ENCODE measurements around the gene ACCS.

The ACCS gene

GRCh38 chr11:44049832-44050231, 16.2 kb upstream of the ACCS start:
- Histone ChIP-seq H3K9ac (ENCODE audit: low read length) (no peak overlapping the region), H3K9me3 (ENCODE audit: control insufficient read depth, low read length) (no peaks in the 10 kb centered on the region), H2AK5ac (ENCODE audit: low read length, severe bottlenecking) (no peak overlapping the region), H2BK15ac (ENCODE audit: low read depth, poor library complexity, severe bottlenecking) (no peak overlapping the region), H3K27me3 (ENCODE audit: control insufficient read depth in 1 of 2, insufficient read depth in 1 of 2, low read length in 2 of 2) (peaks cover 14 to 31% of the 10 kb centered on the region in 2 experiments), H3K14ac (ENCODE audit: low read length in 2 of 2) (no peak overlapping the region), H3K36me3 (ENCODE audit: control insufficient read depth in 1 of 2, insufficient read depth in 2 of 2, low read depth in 1 of 2, low read length in 2 of 2) (no peaks in the 10 kb centered on the region), H3K23ac (ENCODE audit: low read length in 2 of 2) (no peak overlapping the region), H3K4me3 (ENCODE audit: insufficient read depth in 1 of 2, low read depth in 1 of 2, low read length in 2 of 2) (no peak overlapping the region), H2AFZ (ENCODE audit: low read depth, low read length) (no peak overlapping the region), H3K4me1 (ENCODE audit: control insufficient read depth, insufficient read depth, low read depth, low read length) (no peaks in the 10 kb centered on the region), H4K91ac (ENCODE audit: low read length) (no peak overlapping the region), H2BK120ac (ENCODE audit: low read depth, low read length) (no peak overlapping the region), H3K4ac (ENCODE audit: low read depth in 1 of 2, low read length in 2 of 2) (no peak overlapping the region), H3K79me1 (replicated peaks; ENCODE audit: low read length, poor library complexity, severe bottlenecking) (no peaks in the 10 kb centered on the region), H2BK12ac (ENCODE audit: low read length in 2 of 2) (no peak overlapping the region), H3K27ac (ENCODE audit: low read length, poor library complexity, severe bottlenecking) (no peak overlapping the region), H4K8ac (ENCODE audit: low read length) (no peak overlapping the region), H2BK5ac (ENCODE audit: low read depth, low read length, poor library complexity, severe bottlenecking) (no peak overlapping the region), H3K4me2 (ENCODE audit: low read length, poor library complexity, severe bottlenecking) (no peak overlapping the region), H3K18ac (ENCODE audit: low read depth in 1 of 2, low read length in 2 of 2) (no peak overlapping the region)
- DNase-seq: no peak
- WGBS: 73% methylated on average over 3 of the region's 3 CpGs

GRCh38 chr11:44051171-44051570, 14.9 kb upstream of the ACCS start:
- H3K79me1 ChIP-seq (replicated peaks; ENCODE audit: low read length, poor library complexity, severe bottlenecking): no peaks in the 10 kb centered on the region
- no peak overlapping the region for H3K23ac ChIP-seq (ENCODE audit: low read length in 2 of 2)
- H3K4me1 ChIP-seq (ENCODE audit: control insufficient read depth, insufficient read depth, low read depth, low read length): no peaks in the 10 kb centered on the region
- no peak overlapping the region for H4K8ac ChIP-seq (ENCODE audit: low read length)
- DNase-seq: no peak
- H2AK5ac ChIP-seq (ENCODE audit: low read length, severe bottlenecking): no peak overlapping the region
- H2BK120ac ChIP-seq (ENCODE audit: low read depth, low read length): no peak overlapping the region
- H3K36me3 ChIP-seq (ENCODE audit: control insufficient read depth in 1 of 2, insufficient read depth in 2 of 2, low read depth in 1 of 2, low read length in 2 of 2): no peaks in the 10 kb centered on the region
- WGBS: 96% methylated on average over 4 of the region's 4 CpGs
- no peak overlapping the region for H2BK5ac ChIP-seq (ENCODE audit: low read depth, low read length, poor library complexity, severe bottlenecking)
- no peak overlapping the region for H2AFZ ChIP-seq (ENCODE audit: low read depth, low read length)
- H3K14ac ChIP-seq (ENCODE audit: low read length in 2 of 2): no peak overlapping the region
- no peak overlapping the region for H4K91ac ChIP-seq (ENCODE audit: low read length)
- H3K27ac ChIP-seq (ENCODE audit: low read length, poor library complexity, severe bottlenecking): no peak overlapping the region
- no peak overlapping the region for H2BK12ac ChIP-seq (ENCODE audit: low read length in 2 of 2)
- H3K27me3 ChIP-seq (ENCODE audit: control insufficient read depth in 1 of 2, insufficient read depth in 1 of 2, low read length in 2 of 2): peaks cover 14 to 24% of the 10 kb centered on the region in 2 experiments
- no peak overlapping the region for H2BK15ac ChIP-seq (ENCODE audit: low read depth, poor library complexity, severe bottlenecking)
- no peak overlapping the region for H3K4me3 ChIP-seq (ENCODE audit: insufficient read depth in 1 of 2, low read depth in 1 of 2, low read length in 2 of 2)
- H3K4me2 ChIP-seq (ENCODE audit: low read length, poor library complexity, severe bottlenecking): no peak overlapping the region
- no peaks in the 10 kb centered on the region for H3K9me3 ChIP-seq (ENCODE audit: control insufficient read depth, low read length)
- no peak overlapping the region for H3K18ac ChIP-seq (ENCODE audit: low read depth in 1 of 2, low read length in 2 of 2)
- H3K9ac ChIP-seq (ENCODE audit: low read length): no peak overlapping the region
- no peak overlapping the region for H3K4ac ChIP-seq (ENCODE audit: low read depth in 1 of 2, low read length in 2 of 2)

- Histone ChIP-seq H3K4me3 (ENCODE audit: insufficient read depth in 1 of 2, low read depth in 1 of 2, low read length in 2 of 2) (no peak overlapping the region), H3K4ac (ENCODE audit: low read depth in 1 of 2, low read length in 2 of 2) (no peak overlapping the region), H3K23ac (ENCODE audit: low read length in 2 of 2) (no peak overlapping the region), H3K14ac (ENCODE audit: low read length in 2 of 2) (no peak overlapping the region), H3K79me1 (replicated peaks; ENCODE audit: low read length, poor library complexity, severe bottlenecking) (no peaks in the 10 kb centered on the region), H3K18ac (ENCODE audit: low read depth in 1 of 2, low read length in 2 of 2) (no peak overlapping the region), H4K8ac (ENCODE audit: low read length) (no peak overlapping the region), H3K9ac (ENCODE audit: low read length) (no peak overlapping the region), H2BK5ac (ENCODE audit: low read depth, low read length, poor library complexity, severe bottlenecking) (no peak overlapping the region), H3K4me2 (ENCODE audit: low read length, poor library complexity, severe bottlenecking) (no peak overlapping the region), H2AFZ (ENCODE audit: low read depth, low read length) (no peak overlapping the region), H3K27ac (ENCODE audit: low read length, poor library complexity, severe bottlenecking) (no peak overlapping the region), H2BK15ac (ENCODE audit: low read depth, poor library complexity, severe bottlenecking) (no peak overlapping the region), H3K9me3 (ENCODE audit: control insufficient read depth, low read length) (no peaks in the 10 kb centered on the region), H3K4me1 (ENCODE audit: control insufficient read depth, insufficient read depth, low read depth, low read length) (no peaks in the 10 kb centered on the region), H2BK120ac (ENCODE audit: low read depth, low read length) (no peak overlapping the region), H3K36me3 (ENCODE audit: control insufficient read depth in 1 of 2, insufficient read depth in 2 of 2, low read depth in 1 of 2, low read length in 2 of 2) (no peaks in the 10 kb centered on the region), H3K27me3 (ENCODE audit: control insufficient read depth in 1 of 2, insufficient read depth in 1 of 2, low read length in 2 of 2) (peaks cover 14 to 16% of the 10 kb centered on the region in 2 experiments), H4K91ac (ENCODE audit: low read length) (no peak overlapping the region), H2AK5ac (ENCODE audit: low read length, severe bottlenecking) (no peak overlapping the region), H2BK12ac (ENCODE audit: low read length in 2 of 2) (no peak overlapping the region)
- 96% methylated on average over 6 of the region's 6 CpGs for WGBS
- no peak for DNase-seq
These were observed 8.7 kb upstream of the ACCS start for GRCh38 chr11:44057340-44057739.

GRCh38 chr11:44058275-44058674, 7.8 kb upstream of the ACCS start:
- H3K4me2 ChIP-seq (ENCODE audit: low read length, poor library complexity, severe bottlenecking): no peak overlapping the region

More at GRCh38 chr11:44058275-44058674, 7.8 kb upstream of the ACCS start:
- Histone ChIP-seq H2BK15ac (ENCODE audit: low read depth, poor library complexity, severe bottlenecking) (no peak overlapping the region), H3K4ac (ENCODE audit: low read depth in 1 of 2, low read length in 2 of 2) (no peak overlapping the region), H3K4me1 (ENCODE audit: control insufficient read depth, insufficient read depth, low read depth, low read length) (no peaks in the 10 kb centered on the region), H2BK5ac (ENCODE audit: low read depth, low read length, poor library complexity, severe bottlenecking) (no peak overlapping the region), H3K23ac (ENCODE audit: low read length in 2 of 2) (no peak overlapping the region), H2AK5ac (ENCODE audit: low read length, severe bottlenecking) (no peak overlapping the region), H3K9me3 (ENCODE audit: control insufficient read depth, low read length) (no peaks in the 10 kb centered on the region), H2BK120ac (ENCODE audit: low read depth, low read length) (no peak overlapping the region), H4K8ac (ENCODE audit: low read length) (no peak overlapping the region), H3K79me1 (replicated peaks; ENCODE audit: low read length, poor library complexity, severe bottlenecking) (no peaks in the 10 kb centered on the region), H2BK12ac (ENCODE audit: low read length in 2 of 2) (no peak overlapping the region), H3K14ac (ENCODE audit: low read length in 2 of 2) (no peak overlapping the region), H4K91ac (ENCODE audit: low read length) (no peak overlapping the region), H2AFZ (ENCODE audit: low read depth, low read length) (no peak overlapping the region), H3K36me3 (ENCODE audit: control insufficient read depth in 1 of 2, insufficient read depth in 2 of 2, low read depth in 1 of 2, low read length in 2 of 2) (no peaks in the 10 kb centered on the region), H3K4me3 (ENCODE audit: insufficient read depth in 1 of 2, low read depth in 1 of 2, low read length in 2 of 2) (no peak overlapping the region), H3K27me3 (ENCODE audit: control insufficient read depth in 1 of 2, insufficient read depth in 1 of 2, low read length in 2 of 2) (peaks cover 11 to 16% of the 10 kb centered on the region in 2 experiments), H3K9ac (ENCODE audit: low read length) (no peak overlapping the region), H3K18ac (ENCODE audit: low read depth in 1 of 2, low read length in 2 of 2) (no peak overlapping the region), H3K27ac (ENCODE audit: low read length, poor library complexity, severe bottlenecking) (no peak overlapping the region)
- 97% methylated on average over 6 of the region's 6 CpGs for WGBS
- no peak for DNase-seq
